ENCODE results near the gene LTBR.
"Not testable (repeated sequence)": the region's sequence is repeated elsewhere in the genome, so short reads cannot be mapped to it uniquely, and the experiment has no call there.

LTBR gene

GRCh38 chr12:6383572-6384498, at the start of gene LTBR:
Gene LTBR (plus strand): TSS chr12:6384162. CDS start chr12:6384359, 197 bp downstream.
- peak; percentile 96 for DNase-seq

- DNase-seq = no peak
Measured at GRCh38 chr12:6334359-6334758, 49.6 kb upstream of the LTBR start.

DNA sequence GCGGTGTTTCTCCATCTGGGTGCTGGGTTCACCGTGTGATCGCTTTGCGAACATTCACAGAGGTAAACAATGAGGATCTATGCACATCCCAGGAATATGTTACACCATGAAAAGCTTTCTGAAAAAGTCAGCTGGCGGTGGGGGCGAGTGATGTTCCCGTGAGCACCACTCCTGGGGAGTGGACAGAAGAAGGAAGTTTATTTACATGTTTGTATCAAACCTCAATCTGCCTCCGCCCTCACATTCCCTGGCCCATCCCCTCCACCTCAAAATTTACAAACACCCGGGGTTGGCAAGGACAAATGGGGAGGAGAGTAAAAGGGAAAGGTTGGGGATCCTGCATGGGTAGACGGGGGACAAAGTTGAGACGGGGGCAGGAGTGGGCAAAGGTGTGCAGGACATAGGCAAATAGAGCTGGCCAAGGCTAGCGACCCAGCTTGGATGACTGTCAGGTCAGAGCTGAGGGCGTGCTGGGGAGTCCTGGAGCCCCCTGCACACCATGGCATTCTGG, 49.0 kb upstream of the LTBR start:
- peak; percentile 27 for DNase-seq

GRCh38 chr12:6335451-6336078, 48.4 kb upstream of the LTBR start:
- peak; percentile 85 for DNase-seq

DNA sequence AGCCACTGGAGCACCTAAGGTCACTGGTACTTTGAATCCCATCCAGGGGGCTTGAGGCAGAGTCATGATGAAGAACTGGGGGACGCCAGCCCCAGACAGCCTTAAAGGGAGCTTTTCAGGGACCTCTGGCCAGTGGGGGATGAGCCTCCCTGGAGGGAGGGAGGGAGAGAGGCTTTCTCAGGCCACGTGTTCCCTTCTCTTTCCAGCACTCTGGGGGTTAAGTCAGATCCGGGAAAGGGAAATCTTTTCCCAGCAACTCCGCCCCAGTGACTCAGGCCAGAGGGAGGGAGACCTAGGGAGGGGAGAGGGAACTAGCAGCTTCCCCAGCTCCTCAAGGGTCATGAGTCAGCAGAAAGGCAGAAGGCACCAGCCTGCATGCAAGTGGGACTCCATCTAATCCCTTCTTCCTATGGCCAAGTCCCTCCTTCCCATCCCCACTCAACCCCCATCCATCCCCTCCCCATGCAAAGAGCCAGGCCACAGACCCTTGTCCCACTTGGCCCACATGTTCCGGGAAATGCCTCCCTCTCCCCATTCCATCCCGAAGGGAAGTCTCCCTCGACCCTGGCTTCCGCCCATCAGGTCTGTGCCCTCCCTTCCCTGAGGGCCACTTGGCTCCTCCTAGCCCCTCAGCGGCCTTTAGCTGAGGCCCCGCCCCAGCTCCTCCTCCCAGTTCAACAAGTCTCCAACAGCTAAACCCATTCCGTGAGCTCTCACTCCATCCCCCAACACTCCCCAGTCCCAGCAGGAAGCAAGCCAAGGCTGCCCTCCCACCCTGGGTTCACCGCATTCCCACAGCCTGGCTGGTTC, 47.7 kb upstream of the LTBR start:
- DNase-seq = peak; percentile 96

- no peak for DNase-seq
Measured at GRCh38 chr12:6336889-6337853, 46.8 kb upstream of the LTBR start.

DNA sequence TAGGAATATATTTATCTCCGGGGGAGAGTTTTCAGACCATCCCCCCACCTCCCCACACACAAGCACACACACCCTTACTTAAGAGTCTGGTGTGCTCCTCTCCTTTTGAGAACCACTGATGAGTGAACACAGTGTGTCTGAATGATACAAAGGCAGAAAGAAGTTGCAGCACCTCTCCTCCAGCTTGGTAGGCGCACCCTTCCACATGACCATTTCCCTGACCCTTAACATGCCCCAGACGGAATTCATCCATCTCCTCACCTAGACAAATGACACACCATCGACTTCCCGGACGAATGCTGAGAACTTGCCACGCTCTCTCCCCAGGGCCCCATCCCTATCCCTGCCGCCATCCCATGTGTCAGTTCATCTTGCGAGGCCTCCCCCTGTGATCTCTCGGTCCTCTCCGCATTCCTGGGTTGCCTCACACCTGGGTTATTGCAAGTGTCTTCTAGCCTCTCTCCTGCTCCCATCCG, 46.0 kb upstream of the LTBR start:
- DNase-seq = no peak

DNA sequence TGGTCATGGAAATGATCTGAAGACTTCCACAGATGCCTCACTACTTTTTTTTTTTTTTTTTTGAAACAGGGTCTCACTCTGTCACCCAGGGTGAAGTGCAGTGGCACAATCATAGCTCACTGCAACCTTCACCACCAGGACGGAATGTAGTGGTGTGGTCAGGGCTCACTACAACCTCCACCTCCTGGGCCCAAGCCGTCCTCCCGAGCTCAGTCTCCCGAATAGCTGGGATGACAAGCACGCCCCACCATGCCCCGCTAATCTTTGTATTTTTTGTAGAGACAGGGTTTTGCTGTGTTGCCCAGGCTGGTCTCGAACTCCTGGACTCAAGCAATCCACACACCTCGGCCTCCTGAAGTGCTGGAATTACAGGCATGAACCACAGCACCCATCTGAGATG, 45.4 kb upstream of the LTBR start:
- DNase-seq = not testable (repeated sequence)

GRCh38 chr12:6338955-6339354, 45.0 kb upstream of the LTBR start:
- no peak for DNase-seq

GRCh38 chr12:6340032-6340638, 43.8 kb upstream of the LTBR start:
- DNase-seq = peak; percentile 39

- DNase-seq = peak; percentile 86
Measured at GRCh38 chr12:6340745-6341416, 43.1 kb upstream of the LTBR start.

- DNase-seq = peak; percentile 82
Measured at GRCh38 chr12:6341417-6342139, 42.4 kb upstream of the LTBR start, which contains the start of gene TNFRSF1A. Gene TNFRSF1A (minus strand): TSS chr12:6342076. CDS start chr12:6341814, 262 bp downstream.

- DNase-seq = no peak
Measured at GRCh38 chr12:6342140-6342889, 41.6 kb upstream of the LTBR start.

- DNase-seq = no peak
Measured at GRCh38 chr12:6343518-6343917, 40.4 kb upstream of the LTBR start.

GRCh38 chr12:6344101-6344660, 39.8 kb upstream of the LTBR start:
- not testable (repeated sequence) for DNase-seq

DNA sequence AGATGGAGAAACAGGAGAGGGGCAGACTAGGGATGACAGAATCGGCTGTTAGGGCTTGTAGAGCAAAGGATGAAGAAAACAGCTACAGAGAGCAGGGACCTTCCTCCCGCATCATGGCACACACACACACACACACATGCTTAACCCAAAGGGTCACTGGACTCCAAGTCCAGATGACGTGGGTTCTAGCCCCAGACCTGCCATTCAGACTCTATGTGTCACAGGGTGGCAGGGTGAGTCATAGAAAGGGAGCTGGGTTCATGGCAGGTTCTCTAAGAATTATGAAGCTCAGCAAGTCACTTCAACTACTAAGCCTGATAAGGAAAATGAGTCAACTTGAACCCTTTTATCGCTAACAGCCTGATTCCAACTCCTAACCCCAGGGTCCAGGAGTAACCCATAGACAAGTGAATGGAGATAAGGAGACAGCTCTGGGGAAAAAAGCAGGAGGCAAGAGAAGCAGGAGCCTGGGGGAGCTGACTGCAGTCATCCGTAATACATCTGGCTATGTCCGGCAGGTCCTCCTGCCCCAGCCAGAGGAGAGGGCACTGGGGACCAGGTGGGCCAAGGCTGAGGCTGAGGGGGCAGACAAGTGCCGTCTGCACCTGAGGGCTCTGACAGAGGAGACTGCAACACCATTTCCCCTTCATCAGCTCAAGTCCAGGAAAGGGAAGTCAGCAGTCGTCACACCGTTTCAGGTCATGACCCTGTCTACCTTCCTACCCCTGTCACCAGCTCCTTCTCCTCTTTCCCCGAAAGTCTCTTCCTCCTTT, 38.5 kb upstream of the LTBR start:
- peak; percentile 90 for DNase-seq

DNA sequence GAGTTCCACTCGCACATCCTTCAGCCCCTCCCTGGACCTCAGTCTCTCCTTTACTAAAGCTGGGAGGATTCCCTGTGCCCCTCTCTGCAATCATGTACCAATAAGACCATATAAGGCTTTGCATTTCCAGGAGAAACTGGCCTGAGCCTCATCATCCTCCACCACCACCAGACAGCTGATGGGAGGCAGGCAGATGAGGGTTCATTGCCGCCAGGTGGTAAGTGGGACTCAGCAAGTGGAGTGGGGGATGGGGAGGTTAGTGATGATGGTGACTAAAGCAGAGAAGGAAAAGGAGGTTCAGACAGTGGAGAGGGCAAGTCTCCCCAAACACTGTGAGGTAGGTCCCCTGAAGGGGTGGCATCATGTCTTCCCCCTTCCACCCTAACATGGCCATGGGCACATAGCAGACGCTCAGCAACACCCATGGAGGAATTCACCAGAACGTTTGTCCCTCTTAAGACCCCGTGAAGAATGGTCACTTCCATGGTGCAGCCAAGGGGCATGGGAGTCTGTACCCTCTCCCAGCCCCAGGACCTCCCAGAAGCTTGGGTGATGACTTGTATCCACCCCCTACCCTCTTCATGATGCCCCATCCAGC, 37.6 kb upstream of the LTBR start:
- no peak for DNase-seq

All from inflammatory macrophage treated with lipopolysaccharide for 4 hours (primary cell).